ENCODE data around the gene KCNG2. TPM values are rescaled to one million over a fixed set of nuclear protein-coding genes. Genes with fewer than 3 reads are reported as not detected.

KCNG2 gene
- total RNA-seq, 1 donor from 2014 or later = not detected

DNA sequence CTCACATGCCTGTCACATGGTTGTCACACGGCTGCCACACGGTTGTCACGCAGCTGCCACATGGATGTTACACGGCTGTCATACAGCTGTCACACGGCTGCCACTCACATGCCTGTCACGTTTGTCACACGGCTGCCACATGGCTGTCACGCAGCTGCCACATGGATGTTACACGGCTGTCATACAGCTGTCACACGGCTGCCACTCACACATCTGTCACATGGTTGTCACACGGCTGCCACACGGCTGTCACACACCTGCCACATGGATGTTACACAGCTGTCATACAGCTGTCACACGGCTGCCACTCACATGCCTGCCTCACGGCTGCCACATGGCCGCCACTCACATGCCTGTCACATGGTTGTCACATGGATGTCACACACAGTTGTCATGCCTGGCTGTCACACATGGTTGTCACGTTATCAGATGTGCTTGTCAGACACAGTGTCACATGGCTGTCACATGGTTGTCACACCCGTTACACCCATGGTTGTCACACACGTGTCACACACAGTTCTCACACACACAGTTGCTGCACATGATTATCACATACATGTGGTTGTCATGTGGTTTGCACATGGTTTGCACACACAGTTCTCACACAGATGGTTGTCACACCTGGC lies 19.4 kb downstream of the KCNG2 start:
- TF ChIP-seq, protein P1, sequence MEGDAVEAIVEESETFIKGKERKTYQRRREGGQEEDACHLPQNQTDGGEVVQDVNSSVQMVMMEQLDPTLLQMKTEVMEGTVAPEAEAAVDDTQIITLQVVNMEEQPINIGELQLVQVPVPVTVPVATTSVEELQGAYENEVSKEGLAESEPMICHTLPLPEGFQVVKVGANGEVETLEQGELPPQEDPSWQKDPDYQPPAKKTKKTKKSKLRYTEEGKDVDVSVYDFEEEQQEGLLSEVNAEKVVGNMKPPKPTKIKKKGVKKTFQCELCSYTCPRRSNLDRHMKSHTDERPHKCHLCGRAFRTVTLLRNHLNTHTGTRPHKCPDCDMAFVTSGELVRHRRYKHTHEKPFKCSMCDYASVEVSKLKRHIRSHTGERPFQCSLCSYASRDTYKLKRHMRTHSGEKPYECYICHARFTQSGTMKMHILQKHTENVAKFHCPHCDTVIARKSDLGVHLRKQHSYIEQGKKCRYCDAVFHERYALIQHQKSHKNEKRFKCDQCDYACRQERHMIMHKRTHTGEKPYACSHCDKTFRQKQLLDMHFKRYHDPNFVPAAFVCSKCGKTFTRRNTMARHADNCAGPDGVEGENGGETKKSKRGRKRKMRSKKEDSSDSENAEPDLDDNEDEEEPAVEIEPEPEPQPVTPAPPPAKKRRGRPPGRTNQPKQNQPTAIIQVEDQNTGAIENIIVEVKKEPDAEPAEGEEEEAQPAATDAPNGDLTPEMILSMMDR (IDR thresholded peaks at IDR 0.05; ENCODE audit: unreplicated experiment) = no peak
- Mint-ChIP-seq H3K36me3 (ENCODE audit: insufficient read depth) (no peaks in the 10 kb centered on the region), H3K4me3 (ENCODE audit: low read depth) (no peak overlapping the region), H3K27ac (no peak overlapping the region), H3K9me3 (ENCODE audit: low read depth) (no peaks in the 10 kb centered on the region), H3K27me3 (peaks cover 41% of the 10 kb centered on the region), H3K4me1 (ENCODE audit: low read depth) (peaks cover 7% of the 10 kb centered on the region)
- no peak for DNase-seq (ENCODE audit: low spot score, unreplicated experiment)

DNA sequence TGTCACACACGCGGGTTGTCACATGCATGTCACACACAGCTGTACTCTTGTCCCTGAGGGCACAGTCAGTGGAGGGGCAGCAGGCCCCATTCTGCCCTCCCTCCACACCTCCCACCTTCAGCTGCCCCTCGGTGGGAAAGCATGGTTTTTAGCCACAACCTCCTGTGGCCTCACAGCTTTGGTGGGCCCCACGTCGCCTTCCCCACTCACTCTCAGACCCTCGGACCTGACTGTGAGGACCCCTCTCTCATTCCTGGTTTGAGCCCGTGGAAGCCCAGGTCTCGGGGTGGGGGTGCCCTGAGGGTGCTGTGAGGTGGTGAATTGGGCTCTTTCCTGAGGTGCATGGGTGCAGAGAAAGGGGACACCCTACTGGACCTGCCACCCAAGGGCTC lies 19.9 kb downstream of the KCNG2 start:
- Mint-ChIP-seq H3K27me3 (peaks cover 41% of the 10 kb centered on the region), H3K4me3 (ENCODE audit: low read depth) (no peak overlapping the region), H3K27ac (no peak overlapping the region), H3K36me3 (ENCODE audit: insufficient read depth) (no peaks in the 10 kb centered on the region), H3K4me1 (ENCODE audit: low read depth) (peaks cover 7% of the 10 kb centered on the region), H3K9me3 (ENCODE audit: low read depth) (no peaks in the 10 kb centered on the region)
- DNase-seq (ENCODE audit: low spot score, unreplicated experiment) = no peak
- TF ChIP-seq, protein P1 (IDR thresholded peaks at IDR 0.05; ENCODE audit: unreplicated experiment) = no peak

DNA sequence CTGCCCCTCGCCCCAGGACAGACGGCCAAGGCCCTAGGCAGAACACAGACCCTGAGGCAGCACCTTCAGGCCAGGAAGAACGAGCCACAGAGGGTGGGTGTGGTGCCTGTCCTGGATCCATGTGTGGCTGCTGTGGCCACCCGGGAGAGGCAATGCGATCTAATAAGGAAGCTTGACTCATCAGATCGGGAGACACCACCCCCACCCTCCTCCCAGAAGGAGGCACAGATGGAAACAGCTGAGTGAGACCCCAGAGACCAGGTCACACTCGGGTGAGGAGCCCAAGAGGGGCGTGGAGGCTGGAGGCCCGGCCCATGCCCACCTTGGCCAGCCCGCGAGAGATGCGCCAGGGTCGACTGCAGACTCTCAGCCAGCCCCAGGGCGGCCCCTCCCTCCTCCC lies 20.3 kb downstream of the KCNG2 start:
- H3K27ac Mint-ChIP-seq = no peak overlapping the region
- TF ChIP-seq, protein P1 (IDR thresholded peaks at IDR 0.05; ENCODE audit: unreplicated experiment) = no peak
- H3K27me3 Mint-ChIP-seq = peaks cover 41% of the 10 kb centered on the region
- peaks cover 7% of the 10 kb centered on the region for H3K4me1 Mint-ChIP-seq (ENCODE audit: low read depth)
- no peaks in the 10 kb centered on the region for H3K36me3 Mint-ChIP-seq (ENCODE audit: insufficient read depth)
- no peak overlapping the region for H3K4me3 Mint-ChIP-seq (ENCODE audit: low read depth)
- DNase-seq (ENCODE audit: low spot score, unreplicated experiment) = no peak
- no peaks in the 10 kb centered on the region for H3K9me3 Mint-ChIP-seq (ENCODE audit: low read depth)

DNA sequence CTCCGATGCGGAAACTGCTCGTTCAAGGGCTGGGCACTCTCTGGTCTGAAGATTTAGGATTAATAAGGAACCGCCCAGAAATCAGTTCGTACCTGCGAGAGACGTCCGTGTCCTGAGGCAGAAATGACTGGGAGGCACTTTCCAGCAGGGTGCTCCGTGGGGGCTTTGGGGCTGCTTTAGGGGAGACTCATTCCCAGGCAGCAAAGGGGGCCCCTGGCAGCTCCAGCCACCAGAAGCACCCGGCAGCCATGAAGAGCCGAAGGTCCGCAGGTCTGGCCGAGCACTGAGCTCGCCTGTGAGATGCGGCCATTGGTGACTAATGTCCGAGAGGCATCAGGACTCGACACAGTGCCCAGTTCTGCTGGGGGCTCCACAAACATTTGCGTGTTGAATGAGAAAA lies 20.9 kb downstream of the KCNG2 start:
- Mint-ChIP-seq H3K27me3 (peaks cover 41% of the 10 kb centered on the region), H3K27ac (no peak overlapping the region), H3K9me3 (ENCODE audit: low read depth) (no peaks in the 10 kb centered on the region), H3K36me3 (ENCODE audit: insufficient read depth) (no peaks in the 10 kb centered on the region), H3K4me1 (ENCODE audit: low read depth) (peaks cover 5% of the 10 kb centered on the region), H3K4me3 (ENCODE audit: low read depth) (no peak overlapping the region)
- no peak for DNase-seq (ENCODE audit: low spot score, unreplicated experiment)
- TF ChIP-seq, protein P1 (IDR thresholded peaks at IDR 0.05; ENCODE audit: unreplicated experiment) = no peak

DNA sequence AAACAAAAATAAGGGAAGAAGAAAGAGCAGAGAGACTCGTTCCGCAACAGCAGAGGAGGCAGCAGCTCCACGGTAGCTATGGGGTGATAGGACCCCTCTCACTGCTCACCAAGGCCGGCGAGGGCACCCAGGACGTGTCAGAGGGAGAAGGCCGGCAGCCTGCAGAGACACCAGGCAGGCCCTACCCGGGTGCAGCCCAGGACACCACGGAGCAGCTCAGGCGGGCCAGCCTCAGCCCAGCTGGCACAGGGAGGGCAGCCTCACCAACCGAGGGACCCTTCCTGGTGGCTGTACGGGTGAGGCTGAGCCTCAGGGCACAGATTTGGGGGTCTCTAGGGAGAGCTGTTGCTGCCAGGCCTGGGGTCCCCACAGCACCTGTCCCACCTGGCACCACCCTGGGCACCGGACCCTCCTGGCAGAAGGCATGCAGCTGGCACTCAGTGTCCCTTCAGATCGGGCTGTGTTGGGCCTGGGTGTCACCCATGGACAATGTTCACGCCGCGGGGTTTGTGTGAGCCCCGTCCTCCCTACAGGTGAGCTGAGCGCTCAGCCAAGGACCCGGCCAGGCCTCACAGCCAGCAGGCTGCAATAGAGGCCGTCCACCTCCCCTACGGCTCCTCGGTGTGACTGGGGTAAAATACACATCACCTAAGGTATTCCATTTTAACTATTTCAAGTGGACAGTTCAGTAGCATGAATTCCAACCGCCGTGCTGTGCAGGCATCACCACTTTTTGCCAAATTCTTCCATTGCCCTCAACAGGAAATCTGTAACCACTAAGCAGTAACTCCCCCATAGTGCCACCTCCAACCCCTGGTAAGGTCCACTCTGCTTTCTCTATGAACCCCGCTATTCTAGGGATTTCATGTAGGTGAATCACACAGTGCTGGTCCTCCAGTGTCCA lies 21.6 kb downstream of the KCNG2 start:
- Mint-ChIP-seq H3K9me3 (ENCODE audit: low read depth) (no peaks in the 10 kb centered on the region), H3K36me3 (ENCODE audit: insufficient read depth) (no peaks in the 10 kb centered on the region), H3K27ac (no peak overlapping the region), H3K4me1 (ENCODE audit: low read depth) (no peaks in the 10 kb centered on the region), H3K27me3 (peaks cover 39% of the 10 kb centered on the region), H3K4me3 (ENCODE audit: low read depth) (no peak overlapping the region)
- TF ChIP-seq, protein P1 (IDR thresholded peaks at IDR 0.05; ENCODE audit: unreplicated experiment) = no peak
- DNase-seq (ENCODE audit: low spot score, unreplicated experiment) = no peak
